GM12878 (cell line): ENCODE results near the gene KCNMB4. TPM values are rescaled to one million over a fixed set of nuclear protein-coding genes. Genes with fewer than 3 reads are reported as not detected.

ENCODE experiments used
- ATAC-seq: fragments of 200-7000 bp; cut with Tn5 transposase; 3 replicates; pipeline ENCODE4 v1.9.1; 2020; ENCODE audit warnings: mild to moderate bottlenecking, moderate library complexity
- BruUV-seq: library from RNA; stranded (reverse); fragments of 400-500 nt; replicated peaks from 2 replicates; lab custom pipeline; 2021; lab: Mats Ljungman, UMichigan
- CTCF ChIA-PET: fragments of 300-600 bp; sonication (Branson Sonifier 250); formaldehyde crosslinking; extraction: SDS; loops from one replicate; lab custom pipeline; 2021; ENCODE audit warnings: inconsistent platforms; lab: Yijun Ruan, JAX
- POLR2A ChIA-PET: fragments of 350-600 bp; formaldehyde crosslinking; extraction: SDS; loops from one replicate; lab custom pipeline; 2021; ENCODE audit warnings: inconsistent platforms; lab: Charles Lee
- RAD21 ChIA-PET: fragments of 300-600 bp; sonication (Branson Sonifier 250); formaldehyde crosslinking; loops from one replicate; lab custom pipeline; 2023; ENCODE audit warnings: antibody characterized with exemption; ENCODE audit not compliant: unreplicated experiment; lab: Charles Lee
- SMC1A ChIA-PET: fragments of 300-600 bp; sonication (Branson Sonifier 250); formaldehyde crosslinking; loops from one replicate; lab custom pipeline; 2023; ENCODE audit not compliant: unreplicated experiment, uncharacterized antibody; lab: Charles Lee
- DNase-seq: peaks from one replicate; pipeline ENCODE4 v3.0.0-alpha.2; 2011; ENCODE audit warnings: low read depth, low spot score
- FAIRE-seq: peaks from 3 replicates; lab custom pipeline; 2011; peaks lifted over from hg19 to GRCh38; lab: Jason Lieb, UNC
- H2AFZ ChIP-seq: 2 replicates; pipeline ENCODE4 v1.6.0; 2011; ENCODE audit warnings: low read depth, low read length, control low read depth; ENCODE audit not compliant: control insufficient read depth
- H3K27ac ChIP-seq: 2 replicates; pipeline ENCODE4 v1.5.1; 2011; ENCODE audit warnings: control low read depth; ENCODE audit not compliant: control insufficient read depth, insufficient read depth
- H3K27me3 ChIP-seq, 2 experiments: replicated peaks in 1 of 2; 2 replicates each; pipeline versions ENCODE4 v1.6.0 to v1.6.1; 2011; ENCODE audit warnings: low read length in 1 of 2; ENCODE audit not compliant: control insufficient read depth in 2 of 2, insufficient read depth in 2 of 2
- H3K36me3 ChIP-seq, 2 experiments: 2 replicates each; pipeline ENCODE4 v1.5.1; 2011; ENCODE audit warnings: low read length in 1 of 2; ENCODE audit not compliant: control insufficient read depth in 2 of 2, insufficient read depth in 2 of 2
- H3K4me1 ChIP-seq: 2 replicates; pipeline ENCODE4 v1.6.1; 2011; ENCODE audit warnings: mild to moderate bottlenecking, low read length, moderate library complexity, mixed read lengths; ENCODE audit not compliant: control insufficient read depth, insufficient read depth
- H3K4me2 ChIP-seq: 2 replicates; pipeline ENCODE4 v1.6.0; 2011; ENCODE audit warnings: control low read depth; ENCODE audit not compliant: control insufficient read depth, insufficient read depth
- H3K4me3 ChIP-seq: fragments of 200-600 bp; sonication (generic); 2 replicates; pipeline ENCODE4 v1.5.1; 2016
- H3K79me2 ChIP-seq: 2 replicates; pipeline ENCODE4 v1.6.0; 2011; ENCODE audit warnings: low read length; ENCODE audit not compliant: control insufficient read depth, insufficient read depth
- H3K9ac ChIP-seq: 2 replicates; pipeline ENCODE4 v1.8.0; 2011; ENCODE audit warnings: low read length, control low read depth, mixed read lengths; ENCODE audit not compliant: control insufficient read depth, insufficient read depth
- H3K9me3 ChIP-seq: replicated peaks from 3 replicates; pipeline ENCODE4 v1.5.1; 2011; ENCODE audit warnings: mild to moderate bottlenecking, low read length; ENCODE audit not compliant: control insufficient read depth, insufficient read depth
- H4K20me1 ChIP-seq: 2 replicates; pipeline ENCODE4 v1.6.0; 2011; ENCODE audit not compliant: control insufficient read depth, insufficient read depth
- ATF7 ChIP-seq: fragments of 450-650 bp; IDR thresholded peaks from 2 replicates; pipeline ENCODE4 v1.6.1; 2016; ENCODE audit warnings: low read depth, mild to moderate bottlenecking
- IRF3 ChIP-seq: fragments of 450-650 bp; IDR thresholded peaks from 2 replicates; pipeline ENCODE4 v1.6.1; 2014; ENCODE audit warnings: mild to moderate bottlenecking
- IRF5 ChIP-seq: fragments of 450-650 bp; IDR thresholded peaks from 2 replicates; pipeline ENCODE4 v1.6.1; 2017; ENCODE audit warnings: borderline replicate concordance
- MEF2A ChIP-seq: IDR thresholded peaks from 2 replicates; pipeline ENCODE4 v1.6.1; 2011; ENCODE audit warnings: low read depth, mild to moderate bottlenecking, low read length, moderate library complexity; ENCODE audit not compliant: insufficient read depth
- MLLT1 ChIP-seq: fragments of 450-650 bp; IDR thresholded peaks from 2 replicates; pipeline ENCODE4 v1.6.1; 2016; ENCODE audit warnings: mild to moderate bottlenecking
- MTA3 ChIP-seq: IDR thresholded peaks from 2 replicates; pipeline ENCODE4 v1.6.1; 2012; ENCODE audit warnings: low read length, inconsistent platforms, borderline replicate concordance
- MYC ChIP-seq: IDR thresholded peaks from 2 replicates; pipeline ENCODE4 v1.6.1; 2011; ENCODE audit warnings: mild to moderate bottlenecking, low read length, moderate library complexity, inconsistent platforms; ENCODE audit not compliant: insufficient read depth, insufficient replicate concordance, insufficient read length, severe bottlenecking
- POLR2A ChIP-seq: IDR thresholded peaks from 2 replicates; pipeline ENCODE4 v1.6.1; 2011; ENCODE audit warnings: low read depth, mild to moderate bottlenecking, low read length
- RELA ChIP-seq: fragments of 450-650 bp; IDR thresholded peaks from 2 replicates; pipeline ENCODE4 v1.8.0; 2014; ENCODE audit warnings: borderline replicate concordance; ENCODE audit not compliant: partially characterized antibody
- RUNX3 ChIP-seq: IDR thresholded peaks from 2 replicates; pipeline ENCODE4 v1.6.1; 2012; ENCODE audit warnings: low read length, inconsistent platforms
- SIN3A ChIP-seq: IDR thresholded peaks from 2 replicates; pipeline ENCODE4 v1.6.1; 2012; ENCODE audit warnings: low read depth, low read length, improper control_type of control experiment
- SKIL ChIP-seq: fragments of 450-650 bp; IDR thresholded peaks from 2 replicates; pipeline ENCODE4 v1.6.1; 2017; ENCODE audit warnings: mild to moderate bottlenecking, low read depth, inconsistent platforms; ENCODE audit not compliant: poor library complexity, severe bottlenecking
- SUZ12 ChIP-seq: fragments of 200-600 bp; sonication (generic); IDR thresholded peaks from one replicate; pipeline ENCODE4 v1.6.1; 2018; ENCODE audit warnings: antibody characterized with exemption, mild to moderate bottlenecking; ENCODE audit not compliant: unreplicated experiment
- YY1 ChIP-seq: IDR thresholded peaks from 2 replicates; pipeline ENCODE4 v1.6.1; 2011; ENCODE audit warnings: low read depth, mild to moderate bottlenecking, low read length
- ZNF207 ChIP-seq: fragments of 450-650 bp; IDR thresholded peaks from 2 replicates; pipeline ENCODE4 v1.6.1; 2014; ENCODE audit warnings: antibody characterized with exemption, mild to moderate bottlenecking, borderline replicate concordance
- whole genome bisulfite sequencing: methylation state at CpG from one replicate; pipeline ENCODE4 v1.1.6; 2016; ENCODE audit warnings: low lambda C conversion rate; ENCODE audit not compliant: insufficient replicate concordance, insufficient coverage; ENCODE audit errors: missing lambda C conversion rate; 5-methylcytosine and 5-hydroxymethylcytosine counted together
- in situ Hi-C: fragments of 300-500 bp; cut with MboI; formaldehyde crosslinking; loops from 9 replicates; pipeline ENCODE4 v1.14.3; 2018; ENCODE audit warnings: mixed read lengths
- intact Hi-C: fragments of 100-400 bp; cut with micrococcal nuclease; formaldehyde crosslinking; loops from one replicate; pipeline ENCODE4 v1.14.2; 2022; ENCODE audit not compliant: unreplicated experiment
- polyA plus RNA-seq, 11 experiments: library from polyadenylated mRNA; depleted of rRNA in 4 of 11; unstranded in 6 of 11; stranded (reverse) in 5 of 11; fragments of >200 nt; fragmentation: Nextera tagmentation in 4 of 11; fragmentation: Illumina TruSeq in 1 of 11; extraction: Ambion mirVana in 4 of 11; extraction: Trizol in 1 of 11; gene quantifications; 1 replicate in 1 of 11; 2 replicates in 10 of 11; pipeline versions ENCODE4 v1.2.1 to v1.2.3, GENCODE V29; 2011 to 2016; ENCODE audit warnings: inconsistent platforms in 2 of 11, missing spikeins in 2 of 11, low read depth in 1 of 11
- total RNA-seq, 4 experiments: library from RNA; depleted of rRNA in 3 of 4; stranded (reverse); fragments of >200 nt in 3 of 4; fragmentation: Illumina TruSeq in 1 of 4; extraction: Trizol in 1 of 4; gene quantifications; 2 replicates each; pipeline versions ENCODE4 v1.2.1 to v1.2.3, GENCODE V29; 2013 to 2021

Gene KCNMB4
- total and polyA plus RNA-seq, 10 of the 15 experiments (the other 5 are each of a cell fraction or from before 2014, with no cell fraction given) = 0.06 to 0.37 (median 0.16) TPM; not detected in 2

- TF ChIP-seq IRF3 = no peak
- TF ChIP-seq RELA = no peak
- no peak for TF ChIP-seq SUZ12
- TF ChIP-seq ATF7 = no peak
- TF ChIP-seq MTA3 = no peak
- no peak for TF ChIP-seq POLR2A
- TF ChIP-seq RUNX3 = no peak
- no peak for TF ChIP-seq SIN3A
These were observed 44.9 kb upstream of the KCNMB4 start (continued) for GRCh38 chr12:70321191-70321590.

- Histone ChIP-seq H3K4me2 (no peak overlapping the region), H4K20me1 (no peaks in the 10 kb centered on the region), H3K27me3 (no peaks in the 10 kb centered on the region), H3K4me3 (no peak overlapping the region), H2AFZ (no peak overlapping the region), H3K9me3 (no peaks in the 10 kb centered on the region), H3K27ac (no peak overlapping the region), H3K9ac (no peak overlapping the region), H3K36me3 (peaks cover 0 to 3% of the 10 kb centered on the region in 2 experiments; a peak in 2 of 4 replicates), H3K79me2 (no peaks in the 10 kb centered on the region; the same call in 1 of the 2 replicates), H3K4me1 (no peaks in the 10 kb centered on the region)
- DNase-seq (no peak), ATAC-seq (no peak), FAIRE-seq (no peak)
- ChIA-PET RAD21 (no interaction called here), CTCF (no interaction called here), POLR2A (no interaction called here), SMC1A (interaction anchor here (1.4 kb wide), 1 partner anchor 21 kb away, joined by 4 read pairs; no protein-coding TSS in a partner anchor)
- no TSS peak for BruUV-seq
- in situ Hi-C loops = no loop called here
- intact Hi-C loops = no loop called here
- WGBS = 100% methylated on average over 2 of the region's 2 CpGs
- TF ChIP-seq MYC (no peak), MEF2A (no peak), YY1 (no peak), SKIL (no peak), IRF5 (no peak), MLLT1 (no peak), ZNF207 (no peak)
These were observed 38.5 kb upstream of the KCNMB4 start for GRCh38 chr12:70327541-70327940.
